ENCODE results near the gene ZCRB1.

DNA sequence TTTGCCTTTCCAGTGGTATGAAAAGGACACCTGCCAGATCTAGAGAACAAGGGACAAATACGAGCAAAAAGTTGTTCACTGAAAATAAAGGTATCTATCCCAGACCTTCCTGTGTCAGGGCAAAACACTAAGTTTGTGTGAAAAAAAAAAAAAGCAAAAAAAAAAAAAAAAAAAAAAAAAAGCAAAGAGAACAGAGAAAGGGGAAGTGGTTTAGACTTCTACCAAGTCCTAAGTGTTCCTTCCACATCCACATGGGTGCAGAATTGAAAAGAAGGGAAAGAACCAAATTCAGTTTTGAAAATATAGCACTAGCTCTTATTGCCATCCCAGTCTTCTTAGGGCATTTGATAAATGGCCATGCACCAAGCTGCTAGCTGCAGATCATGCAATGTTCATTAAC is 41.7 kb downstream of the ZCRB1 start:
- TF ChIP-seq, protein P1, sequence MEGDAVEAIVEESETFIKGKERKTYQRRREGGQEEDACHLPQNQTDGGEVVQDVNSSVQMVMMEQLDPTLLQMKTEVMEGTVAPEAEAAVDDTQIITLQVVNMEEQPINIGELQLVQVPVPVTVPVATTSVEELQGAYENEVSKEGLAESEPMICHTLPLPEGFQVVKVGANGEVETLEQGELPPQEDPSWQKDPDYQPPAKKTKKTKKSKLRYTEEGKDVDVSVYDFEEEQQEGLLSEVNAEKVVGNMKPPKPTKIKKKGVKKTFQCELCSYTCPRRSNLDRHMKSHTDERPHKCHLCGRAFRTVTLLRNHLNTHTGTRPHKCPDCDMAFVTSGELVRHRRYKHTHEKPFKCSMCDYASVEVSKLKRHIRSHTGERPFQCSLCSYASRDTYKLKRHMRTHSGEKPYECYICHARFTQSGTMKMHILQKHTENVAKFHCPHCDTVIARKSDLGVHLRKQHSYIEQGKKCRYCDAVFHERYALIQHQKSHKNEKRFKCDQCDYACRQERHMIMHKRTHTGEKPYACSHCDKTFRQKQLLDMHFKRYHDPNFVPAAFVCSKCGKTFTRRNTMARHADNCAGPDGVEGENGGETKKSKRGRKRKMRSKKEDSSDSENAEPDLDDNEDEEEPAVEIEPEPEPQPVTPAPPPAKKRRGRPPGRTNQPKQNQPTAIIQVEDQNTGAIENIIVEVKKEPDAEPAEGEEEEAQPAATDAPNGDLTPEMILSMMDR (tag by site-specific recombination; IDR thresholded peaks at IDR 0.05) = no peak
- TF ChIP-seq, protein P2, sequence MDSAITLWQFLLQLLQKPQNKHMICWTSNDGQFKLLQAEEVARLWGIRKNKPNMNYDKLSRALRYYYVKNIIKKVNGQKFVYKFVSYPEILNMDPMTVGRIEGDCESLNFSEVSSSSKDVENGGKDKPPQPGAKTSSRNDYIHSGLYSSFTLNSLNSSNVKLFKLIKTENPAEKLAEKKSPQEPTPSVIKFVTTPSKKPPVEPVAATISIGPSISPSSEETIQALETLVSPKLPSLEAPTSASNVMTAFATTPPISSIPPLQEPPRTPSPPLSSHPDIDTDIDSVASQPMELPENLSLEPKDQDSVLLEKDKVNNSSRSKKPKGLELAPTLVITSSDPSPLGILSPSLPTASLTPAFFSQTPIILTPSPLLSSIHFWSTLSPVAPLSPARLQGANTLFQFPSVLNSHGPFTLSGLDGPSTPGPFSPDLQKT (IDR thresholded peaks at IDR 0.05; ENCODE audit: borderline replicate concordance, low read depth, low read length) = no peak
- no peak for TF ChIP-seq BCL11A (tag by site-specific recombination; IDR thresholded peaks at IDR 0.05; ENCODE audit: low read depth)
- TF ChIP-seq BCL11B (tag by site-specific recombination; IDR thresholded peaks at IDR 0.05; ENCODE audit: low read depth) = no peak
- TF ChIP-seq, protein P3, sequence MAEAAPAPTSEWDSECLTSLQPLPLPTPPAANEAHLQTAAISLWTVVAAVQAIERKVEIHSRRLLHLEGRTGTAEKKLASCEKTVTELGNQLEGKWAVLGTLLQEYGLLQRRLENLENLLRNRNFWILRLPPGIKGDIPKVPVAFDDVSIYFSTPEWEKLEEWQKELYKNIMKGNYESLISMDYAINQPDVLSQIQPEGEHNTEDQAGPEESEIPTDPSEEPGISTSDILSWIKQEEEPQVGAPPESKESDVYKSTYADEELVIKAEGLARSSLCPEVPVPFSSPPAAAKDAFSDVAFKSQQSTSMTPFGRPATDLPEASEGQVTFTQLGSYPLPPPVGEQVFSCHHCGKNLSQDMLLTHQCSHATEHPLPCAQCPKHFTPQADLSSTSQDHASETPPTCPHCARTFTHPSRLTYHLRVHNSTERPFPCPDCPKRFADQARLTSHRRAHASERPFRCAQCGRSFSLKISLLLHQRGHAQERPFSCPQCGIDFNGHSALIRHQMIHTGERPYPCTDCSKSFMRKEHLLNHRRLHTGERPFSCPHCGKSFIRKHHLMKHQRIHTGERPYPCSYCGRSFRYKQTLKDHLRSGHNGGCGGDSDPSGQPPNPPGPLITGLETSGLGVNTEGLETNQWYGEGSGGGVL (tag by site-specific recombination; IDR thresholded peaks at IDR 0.05) = no peak
- TF ChIP-seq, protein P4, sequence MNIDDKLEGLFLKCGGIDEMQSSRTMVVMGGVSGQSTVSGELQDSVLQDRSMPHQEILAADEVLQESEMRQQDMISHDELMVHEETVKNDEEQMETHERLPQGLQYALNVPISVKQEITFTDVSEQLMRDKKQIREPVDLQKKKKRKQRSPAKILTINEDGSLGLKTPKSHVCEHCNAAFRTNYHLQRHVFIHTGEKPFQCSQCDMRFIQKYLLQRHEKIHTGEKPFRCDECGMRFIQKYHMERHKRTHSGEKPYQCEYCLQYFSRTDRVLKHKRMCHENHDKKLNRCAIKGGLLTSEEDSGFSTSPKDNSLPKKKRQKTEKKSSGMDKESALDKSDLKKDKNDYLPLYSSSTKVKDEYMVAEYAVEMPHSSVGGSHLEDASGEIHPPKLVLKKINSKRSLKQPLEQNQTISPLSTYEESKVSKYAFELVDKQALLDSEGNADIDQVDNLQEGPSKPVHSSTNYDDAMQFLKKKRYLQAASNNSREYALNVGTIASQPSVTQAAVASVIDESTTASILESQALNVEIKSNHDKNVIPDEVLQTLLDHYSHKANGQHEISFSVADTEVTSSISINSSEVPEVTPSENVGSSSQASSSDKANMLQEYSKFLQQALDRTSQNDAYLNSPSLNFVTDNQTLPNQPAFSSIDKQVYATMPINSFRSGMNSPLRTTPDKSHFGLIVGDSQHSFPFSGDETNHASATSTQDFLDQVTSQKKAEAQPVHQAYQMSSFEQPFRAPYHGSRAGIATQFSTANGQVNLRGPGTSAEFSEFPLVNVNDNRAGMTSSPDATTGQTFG (tag by site-specific recombination; IDR thresholded peaks at IDR 0.05; ENCODE audit: borderline replicate concordance) = no peak
- TF ChIP-seq ZFP69B (tag by site-specific recombination; IDR thresholded peaks at IDR 0.05) = no peak
- TF ChIP-seq TCF7L2 (IDR thresholded peaks at IDR 0.05; ENCODE audit: borderline replicate concordance, low read depth, low read length) = no peak
- TF ChIP-seq, protein P5, sequence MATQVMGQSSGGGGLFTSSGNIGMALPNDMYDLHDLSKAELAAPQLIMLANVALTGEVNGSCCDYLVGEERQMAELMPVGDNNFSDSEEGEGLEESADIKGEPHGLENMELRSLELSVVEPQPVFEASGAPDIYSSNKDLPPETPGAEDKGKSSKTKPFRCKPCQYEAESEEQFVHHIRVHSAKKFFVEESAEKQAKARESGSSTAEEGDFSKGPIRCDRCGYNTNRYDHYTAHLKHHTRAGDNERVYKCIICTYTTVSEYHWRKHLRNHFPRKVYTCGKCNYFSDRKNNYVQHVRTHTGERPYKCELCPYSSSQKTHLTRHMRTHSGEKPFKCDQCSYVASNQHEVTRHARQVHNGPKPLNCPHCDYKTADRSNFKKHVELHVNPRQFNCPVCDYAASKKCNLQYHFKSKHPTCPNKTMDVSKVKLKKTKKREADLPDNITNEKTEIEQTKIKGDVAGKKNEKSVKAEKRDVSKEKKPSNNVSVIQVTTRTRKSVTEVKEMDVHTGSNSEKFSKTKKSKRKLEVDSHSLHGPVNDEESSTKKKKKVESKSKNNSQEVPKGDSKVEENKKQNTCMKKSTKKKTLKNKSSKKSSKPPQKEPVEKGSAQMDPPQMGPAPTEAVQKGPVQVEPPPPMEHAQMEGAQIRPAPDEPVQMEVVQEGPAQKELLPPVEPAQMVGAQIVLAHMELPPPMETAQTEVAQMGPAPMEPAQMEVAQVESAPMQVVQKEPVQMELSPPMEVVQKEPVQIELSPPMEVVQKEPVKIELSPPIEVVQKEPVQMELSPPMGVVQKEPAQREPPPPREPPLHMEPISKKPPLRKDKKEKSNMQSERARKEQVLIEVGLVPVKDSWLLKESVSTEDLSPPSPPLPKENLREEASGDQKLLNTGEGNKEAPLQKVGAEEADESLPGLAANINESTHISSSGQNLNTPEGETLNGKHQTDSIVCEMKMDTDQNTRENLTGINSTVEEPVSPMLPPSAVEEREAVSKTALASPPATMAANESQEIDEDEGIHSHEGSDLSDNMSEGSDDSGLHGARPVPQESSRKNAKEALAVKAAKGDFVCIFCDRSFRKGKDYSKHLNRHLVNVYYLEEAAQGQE (tag by site-specific recombination; IDR thresholded peaks at IDR 0.05) = no peak
- no peak for TF ChIP-seq SETDB1 (IDR thresholded peaks at IDR 0.05; ENCODE audit: insufficient read length, low read length)
- TF ChIP-seq ZBTB21 (tag by site-specific recombination; IDR thresholded peaks at IDR 0.05) = no peak
